ENCODE results near the gene TMEM252.

TMEM252 gene

GRCh38 chr9:68540712-68541535 is at the start of gene TMEM252:
Gene TMEM252 (minus strand): TSS chr9:68540883. CDS start chr9:68540814, 69 bp downstream.
- no peak for DNase-seq (ENCODE audit: low read depth in 2 of 3, low spot score in 1 of 3)

GRCh38 chr9:68585034-68585761 is 44.5 kb upstream of the TMEM252 start:
- DNase-seq (ENCODE audit: low read depth in 2 of 3, low spot score in 1 of 3), result no peak

- DNase-seq (ENCODE audit: low read depth in 2 of 3, low spot score in 1 of 3), result peak; percentile 67 to 92 (median 75)
Measured at GRCh38 chr9:68584189-68585033, 43.7 kb upstream of the TMEM252 start.

- DNase-seq (ENCODE audit: low read depth in 2 of 3, low spot score in 1 of 3), result no peak
Measured at GRCh38 chr9:68581696-68582095, 41.0 kb upstream of the TMEM252 start.

GRCh38 chr9:68577774-68578591 is 37.3 kb upstream of the TMEM252 start:
- no peak for DNase-seq (ENCODE audit: low read depth in 2 of 3, low spot score in 1 of 3)

- DNase-seq (ENCODE audit: low read depth in 2 of 3, low spot score in 1 of 3), result no peak
Measured at GRCh38 chr9:68575817-68576216, 35.1 kb upstream of the TMEM252 start.

GRCh38 chr9:68574150-68574549 is 33.5 kb upstream of the TMEM252 start:
- DNase-seq (ENCODE audit: low read depth in 2 of 3, low spot score in 1 of 3), result no peak

- no peak for DNase-seq (ENCODE audit: low read depth in 2 of 3, low spot score in 1 of 3)
Measured at GRCh38 chr9:68567565-68567964, 26.9 kb upstream of the TMEM252 start.

- DNase-seq (ENCODE audit: low read depth in 2 of 3, low spot score in 1 of 3), result no peak
Measured at GRCh38 chr9:68562461-68562860, 21.8 kb upstream of the TMEM252 start.

GRCh38 chr9:68560071-68560844 is 19.6 kb upstream of the TMEM252 start:
- peak; percentile 11 to 66 (median 35) for DNase-seq (ENCODE audit: low read depth in 2 of 3, low spot score in 1 of 3)

GRCh38 chr9:68558545-68558944 is 17.9 kb upstream of the TMEM252 start:
- DNase-seq (ENCODE audit: low read depth in 2 of 3, low spot score in 1 of 3), result no peak

- no peak for DNase-seq (ENCODE audit: low read depth in 2 of 3, low spot score in 1 of 3)
Measured at GRCh38 chr9:68555437-68556150, 14.9 kb upstream of the TMEM252 start.

- no peak for DNase-seq (ENCODE audit: low read depth in 2 of 3, low spot score in 1 of 3)
Measured at GRCh38 chr9:68552700-68553476, 12.2 kb upstream of the TMEM252 start.

GRCh38 chr9:68551191-68551590 is 10.5 kb upstream of the TMEM252 start:
- DNase-seq (ENCODE audit: low read depth in 2 of 3, low spot score in 1 of 3), result no peak

- DNase-seq (ENCODE audit: low read depth in 2 of 3, low spot score in 1 of 3), result no peak
Measured at GRCh38 chr9:68548241-68548640, 7.6 kb upstream of the TMEM252 start.

GRCh38 chr9:68547417-68547816 is 6.7 kb upstream of the TMEM252 start:
- no peak for DNase-seq (ENCODE audit: low read depth in 2 of 3, low spot score in 1 of 3)

GRCh38 chr9:68546596-68547390 is 6.1 kb upstream of the TMEM252 start:
- DNase-seq (ENCODE audit: low read depth in 2 of 3, low spot score in 1 of 3), result no peak

Measured in stimulated activated CD4-positive, alpha-beta T cell treated with anti-CD3 and anti-CD28 coated beads, Interleukin-12 subunit alpha, Interleukin-12 subunit beta, amount 100 ng/mL, for 48 hours (primary cell).